GM19099 (cell line): ENCODE measurements around the gene ZNF521.

ENCODE experiments used
- POLR2A ChIP-seq: IDR thresholded peaks from 3 replicates; pipeline ENCODE4 v1.6.1; 2011; ENCODE audit warnings: low read depth; ENCODE audit not compliant: insufficient read length; ENCODE audit errors: extremely low read depth

ZNF521 gene

DNA sequence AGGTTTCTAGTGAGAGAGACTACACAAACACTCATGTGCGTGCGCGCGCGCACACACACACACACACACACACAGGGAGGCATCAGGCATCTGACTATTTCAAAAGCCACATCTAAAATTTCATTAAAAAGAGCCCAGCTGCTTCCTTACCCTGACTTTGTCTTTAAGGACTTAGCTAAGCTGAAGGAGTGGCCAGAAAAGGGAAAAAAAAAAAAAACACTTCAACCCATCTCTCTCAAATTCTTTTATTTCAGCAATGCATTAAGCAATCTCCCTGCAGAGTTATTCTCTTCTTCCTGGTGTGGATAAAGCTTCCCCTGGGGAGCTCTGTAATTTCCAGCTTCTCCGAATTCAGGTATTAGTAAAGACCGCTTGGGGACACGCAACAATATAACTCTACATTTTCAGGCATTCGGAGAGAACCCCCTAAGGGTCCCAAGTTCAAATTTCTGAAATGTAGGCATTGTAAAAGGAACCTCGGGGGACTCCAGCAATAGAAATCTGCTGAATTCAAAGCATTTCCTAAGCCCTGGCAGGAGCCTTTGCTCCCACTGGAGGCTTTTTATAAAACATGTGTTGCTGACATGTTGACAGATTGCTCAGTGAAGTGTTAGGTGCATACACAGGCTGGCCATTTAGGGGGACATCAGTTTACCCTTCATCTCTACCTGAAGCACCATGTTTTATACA is 67.0 kb downstream of the ZNF521 start:
- TF ChIP-seq POLR2A: no peak

DNA sequence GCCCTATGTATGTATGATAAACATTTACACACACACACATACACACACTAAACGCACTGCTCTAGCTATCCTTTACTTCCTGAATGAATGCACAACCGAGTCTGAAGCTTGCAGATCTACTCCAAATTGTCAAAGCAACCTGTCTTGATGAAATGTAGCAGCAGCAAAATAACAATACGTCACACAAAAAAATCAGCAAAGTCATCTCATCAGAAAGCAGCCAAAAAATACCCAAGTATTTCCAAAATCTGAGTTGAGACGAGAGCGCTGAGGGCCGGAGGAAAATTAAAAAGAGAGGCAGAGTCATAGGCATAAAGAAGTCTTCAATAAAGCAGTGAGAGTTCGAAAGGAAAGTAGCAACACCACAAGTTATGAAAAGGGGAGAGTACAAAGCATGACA is 67.7 kb downstream of the ZNF521 start:
- TF ChIP-seq POLR2A: no peak

DNA sequence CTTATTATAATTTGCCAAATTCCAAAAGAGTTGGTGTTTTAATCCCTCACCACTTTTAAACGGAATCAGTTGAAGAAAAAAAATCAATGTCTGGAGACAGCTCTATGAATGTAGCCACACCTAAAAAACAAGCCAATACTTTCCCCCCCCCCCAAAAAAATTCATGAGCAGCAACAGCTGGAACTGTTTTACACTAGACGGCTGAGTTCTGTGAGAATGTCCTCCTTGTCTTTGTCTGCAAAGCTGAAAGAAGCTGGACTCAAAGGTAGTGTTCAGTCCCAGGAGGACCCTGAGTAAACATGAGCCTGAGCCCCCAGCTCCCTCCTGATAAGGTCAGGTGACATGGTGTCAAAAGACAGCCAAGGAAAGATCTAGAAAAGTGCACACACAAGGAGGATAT is 68.2 kb downstream of the ZNF521 start:
- TF ChIP-seq POLR2A: no peak

DNA sequence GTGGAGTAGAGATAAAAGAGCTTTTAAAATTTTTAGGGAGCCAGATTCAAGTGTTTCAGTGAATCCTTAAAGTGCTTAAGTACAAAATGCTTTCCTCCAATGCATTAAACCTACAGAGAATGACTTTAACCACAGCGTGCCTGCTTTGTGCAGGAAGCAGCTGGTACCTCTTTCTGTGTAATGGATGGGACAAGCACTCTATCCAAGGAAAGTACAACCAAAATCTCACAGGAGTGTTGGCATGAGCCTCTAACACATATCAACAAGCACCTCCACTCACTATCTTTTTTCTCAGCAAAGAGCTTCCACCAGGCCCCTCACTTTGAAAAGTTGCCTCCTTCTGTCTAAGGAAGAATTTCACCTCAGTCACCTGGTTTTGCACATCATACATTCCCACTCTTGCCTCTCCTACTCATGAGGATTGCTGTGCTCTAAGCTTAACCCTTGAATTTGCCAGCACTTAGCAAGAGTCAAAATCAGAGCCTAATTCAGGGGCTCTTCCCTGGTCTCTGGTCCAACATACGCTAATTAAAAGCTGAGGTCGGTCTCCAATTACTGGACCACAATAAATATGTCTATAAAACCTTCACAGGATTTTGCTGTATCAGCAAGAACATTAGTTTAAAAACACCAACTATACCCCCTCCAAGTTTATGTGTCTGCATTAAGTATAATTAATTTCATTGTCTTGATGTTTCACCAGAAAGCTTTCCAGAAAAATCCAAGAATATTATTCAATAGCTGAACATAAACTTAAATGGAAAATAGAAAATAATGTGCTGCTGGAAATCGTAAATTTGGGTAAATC is 68.9 kb downstream of the ZNF521 start:
- TF ChIP-seq POLR2A: no peak

DNA sequence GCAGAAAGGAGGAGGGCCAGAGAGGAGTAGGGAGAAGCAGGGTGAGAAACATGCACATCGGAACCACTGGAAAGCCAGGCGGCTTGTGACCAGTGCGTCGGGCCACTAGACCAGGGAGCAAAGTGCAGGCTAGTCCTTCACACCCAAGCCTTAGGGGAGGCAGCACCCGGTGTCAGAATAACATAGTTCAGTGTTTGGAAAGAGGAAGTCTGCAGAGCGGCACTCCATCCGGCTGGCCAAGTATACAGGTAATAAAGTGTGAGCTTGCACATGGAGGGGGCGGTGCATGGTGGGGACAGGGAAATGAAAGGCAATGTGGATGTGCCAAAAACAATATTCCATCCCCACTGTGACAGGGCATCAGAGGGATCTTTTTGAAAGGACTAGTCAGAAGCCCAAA is 69.7 kb downstream of the ZNF521 start:
- no peak for TF ChIP-seq POLR2A

GRCh38 chr18:25281556-25281955 is 70.4 kb downstream of the ZNF521 start:
- no peak for TF ChIP-seq POLR2A

GRCh38 chr18:25279961-25280360 is 72.0 kb downstream of the ZNF521 start:
- no peak for TF ChIP-seq POLR2A

GRCh38 chr18:25279556-25279955 is 72.4 kb downstream of the ZNF521 start:
- TF ChIP-seq POLR2A: no peak

DNA sequence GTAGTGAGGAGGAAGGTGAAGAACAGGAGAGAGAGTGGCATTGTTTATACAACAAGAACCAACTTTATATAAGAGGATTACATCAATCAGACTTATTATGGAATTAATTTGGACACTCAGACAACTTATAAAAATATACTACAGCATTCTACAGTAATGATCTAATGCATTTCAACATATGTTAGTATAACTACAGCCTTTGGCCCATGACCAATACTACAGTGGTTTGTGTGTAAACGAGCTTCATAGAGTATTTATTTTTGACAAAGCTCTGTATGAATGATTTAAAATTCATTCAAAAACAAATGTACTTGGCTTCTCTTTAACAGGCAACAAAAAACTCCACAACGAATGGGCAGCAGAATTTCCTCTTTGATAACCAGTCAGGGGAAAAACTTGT is 72.8 kb downstream of the ZNF521 start:
- TF ChIP-seq POLR2A: no peak

DNA sequence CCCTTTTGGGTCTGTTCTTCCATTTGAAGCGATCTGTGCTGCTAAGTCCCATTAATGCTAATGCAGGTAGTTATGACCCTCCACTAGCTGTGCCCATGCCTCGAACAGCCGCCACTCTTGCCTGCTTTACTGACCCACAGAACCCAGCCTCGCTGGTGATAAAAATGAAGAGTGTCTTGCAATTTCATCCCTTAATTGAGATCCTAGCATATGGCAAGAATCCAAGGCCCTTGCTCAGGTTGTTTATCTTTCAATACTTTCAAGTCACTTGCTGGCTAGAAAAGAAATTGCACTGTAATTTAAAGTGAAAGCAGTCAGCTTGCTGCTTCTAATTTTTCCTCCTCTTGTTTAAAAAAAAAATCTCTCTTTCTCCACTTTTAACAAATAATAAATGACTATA is 73.6 kb downstream of the ZNF521 start:
- TF ChIP-seq POLR2A: no peak

DNA sequence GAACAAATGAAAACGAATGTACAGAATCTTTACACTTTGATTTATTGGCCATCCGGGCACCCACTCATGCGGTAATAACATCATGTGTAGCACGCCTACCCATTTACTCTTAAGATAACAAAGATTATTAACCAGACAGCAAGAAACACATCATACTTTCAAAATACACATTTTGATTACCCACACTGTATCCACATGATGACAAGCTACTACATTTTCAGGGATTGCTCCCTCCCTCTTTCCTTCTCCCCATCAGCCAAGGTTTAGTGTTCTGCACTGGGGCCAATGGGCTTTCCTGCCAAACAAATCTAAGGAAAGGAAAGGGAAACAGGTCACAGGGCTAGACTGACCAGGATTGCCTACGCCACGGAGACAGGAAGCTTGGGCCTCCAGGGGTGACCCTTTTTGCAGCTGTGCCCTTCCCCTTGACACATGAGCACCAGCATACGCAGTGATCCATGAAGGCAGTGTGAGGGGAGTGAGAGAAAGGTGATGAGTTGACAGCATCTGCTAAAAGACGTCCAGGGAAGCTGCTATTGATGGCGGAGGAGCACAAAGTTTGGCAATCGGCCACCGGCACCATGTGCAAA is 76.5 kb downstream of the ZNF521 start:
- TF ChIP-seq POLR2A: no peak

GRCh38 chr18:25274926-25275325 is 77.0 kb downstream of the ZNF521 start:
- TF ChIP-seq POLR2A: no peak

- no peak for TF ChIP-seq POLR2A
These were observed 89.0 kb downstream of the ZNF521 start for GRCh38 chr18:25262920-25263319.

DNA sequence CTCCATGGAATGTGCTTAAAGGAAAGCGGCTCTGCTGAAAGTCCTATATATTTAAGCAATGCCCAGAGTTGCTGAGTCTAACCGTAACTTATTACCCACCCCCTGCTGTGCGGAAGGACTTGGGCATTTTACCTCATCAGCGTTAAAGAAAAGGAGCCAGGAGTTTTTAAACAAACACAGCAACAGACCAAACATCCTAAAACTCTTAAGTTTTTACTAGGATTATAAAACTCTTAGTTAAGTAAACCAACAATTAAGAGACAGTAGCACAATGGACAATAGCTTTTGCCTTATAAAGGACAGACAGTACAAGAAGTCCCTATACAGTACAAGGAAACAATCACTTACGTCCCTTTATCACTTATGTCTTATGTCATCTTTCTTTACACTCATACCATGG is 90.2 kb downstream of the ZNF521 start:
- no peak for TF ChIP-seq POLR2A

DNA sequence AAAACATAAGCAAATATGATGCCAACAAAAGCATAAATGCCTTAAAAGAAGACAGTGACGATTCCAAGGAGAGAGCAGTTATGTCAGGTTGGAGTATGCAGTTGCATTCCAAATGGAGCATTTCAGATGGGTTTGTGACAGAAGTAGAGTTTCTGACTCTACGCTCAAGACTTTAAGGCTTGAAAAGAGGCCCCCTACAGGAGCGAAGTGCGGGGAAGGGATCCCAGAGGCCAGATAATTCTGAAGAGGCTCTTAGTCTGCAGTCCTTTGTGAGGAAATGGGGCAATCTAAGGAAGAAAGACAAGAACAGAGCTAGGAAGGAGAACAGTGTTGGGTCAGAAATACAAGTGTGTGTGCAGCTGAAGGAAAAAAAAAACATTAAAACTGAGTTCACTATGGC is 95.5 kb downstream of the ZNF521 start:
- no peak for TF ChIP-seq POLR2A

DNA sequence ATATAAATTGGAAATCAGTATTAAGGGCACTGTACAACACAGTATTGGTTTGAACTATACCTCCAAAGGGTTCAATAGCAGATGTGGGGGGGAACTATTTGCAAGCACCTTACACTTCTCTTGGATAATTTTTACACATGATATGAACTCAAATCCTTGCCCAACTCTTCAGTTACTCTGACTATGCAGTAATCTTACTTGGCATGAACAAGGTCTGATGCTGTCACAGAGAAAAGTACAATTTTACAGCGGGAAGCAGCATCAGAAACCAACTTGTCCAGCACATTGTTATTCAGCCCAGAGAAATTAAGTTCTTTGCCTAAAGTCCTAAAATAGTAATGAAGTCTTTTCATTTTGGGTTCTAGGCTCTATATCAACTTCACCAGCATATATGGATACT is 98.2 kb downstream of the ZNF521 start:
- no peak for TF ChIP-seq POLR2A
